WERI-Rb-1 (cell line): ENCODE measurements around the gene PTPRR.

Experiments
- DNase-seq: peaks from one replicate; pipeline ENCODE4 v3.0.0-alpha.2; 2020
- H3K27ac ChIP-seq: fragments of 250-450 bp; sonication (Bioruptor Pico); 2 replicates; pipeline ENCODE4 v1.5.1; 2020; ENCODE audit warnings: mild to moderate bottlenecking, moderate library complexity
- H3K27me3 ChIP-seq: fragments of 250-450 bp; sonication (Bioruptor Pico); 2 replicates; pipeline ENCODE4 v1.5.1; 2021; ENCODE audit warnings: mild to moderate bottlenecking, low read depth, moderate library complexity; ENCODE audit not compliant: insufficient read depth, severe bottlenecking
- H3K36me3 ChIP-seq: fragments of 250-450 bp; sonication (Bioruptor Pico); 2 replicates; pipeline ENCODE4 v1.5.1; 2020; ENCODE audit warnings: mild to moderate bottlenecking, moderate library complexity
- H3K4me3 ChIP-seq: 2 replicates; pipeline ENCODE4 v1.5.1; 2011; ENCODE audit warnings: low read depth, mild to moderate bottlenecking, control low read depth, low read length
- H3K9me3 ChIP-seq: fragments of 250-450 bp; sonication (Bioruptor Pico); 2 replicates; pipeline ENCODE4 v1.5.1; 2021; ENCODE audit warnings: mild to moderate bottlenecking, moderate library complexity; ENCODE audit not compliant: severe bottlenecking
- CTCF ChIP-seq: IDR thresholded peaks from 2 replicates; pipeline ENCODE4 v1.5.1; 2011; ENCODE audit warnings: low read depth, mild to moderate bottlenecking, control low read depth, inconsistent platforms, low read length

Gene PTPRR

GRCh38 chr12:70640901-70641300 is 279.6 kb downstream of the PTPRR start:
- TF ChIP-seq CTCF, result no peak
- Histone ChIP-seq H3K9me3 (no peaks in the 10 kb centered on the region), H3K27me3 (no peaks in the 10 kb centered on the region), H3K36me3 (no peaks in the 10 kb centered on the region), H3K27ac (no peak overlapping the region), H3K4me3 (no peak overlapping the region)
- no peak for DNase-seq

GRCh38 chr12:70639535-70639934 is 281.0 kb downstream of the PTPRR start:
- no peaks in the 10 kb centered on the region for H3K27me3 ChIP-seq

GRCh38 chr12:70638639-70639360 is 281.7 kb downstream of the PTPRR start:
- H3K4me3 ChIP-seq, result no peak overlapping the region
- no peak for DNase-seq
- H3K27ac ChIP-seq, result no peak overlapping the region
- H3K9me3 ChIP-seq, result no peaks in the 10 kb centered on the region
- H3K27me3 ChIP-seq, result no peaks in the 10 kb centered on the region
- no peaks in the 10 kb centered on the region for H3K36me3 ChIP-seq
- no peak for TF ChIP-seq CTCF

More at GRCh38 chr12:70639535-70639934, 281.0 kb downstream of the PTPRR start:
- Histone ChIP-seq H3K4me3 (no peak overlapping the region), H3K36me3 (no peaks in the 10 kb centered on the region), H3K27ac (no peak overlapping the region), H3K9me3 (no peaks in the 10 kb centered on the region)
- no peak for DNase-seq
- no peak for TF ChIP-seq CTCF

GRCh38 chr12:70637303-70638085 is 283.0 kb downstream of the PTPRR start, which contains the start of gene PTPRB:
Gene PTPRB, minus strand, starts transcription at chr12:70637429. Its CDS starts 34 bp downstream, at chr12:70637395.
- Histone ChIP-seq H3K4me3 (no peak within 1 kb of the TSS), H3K27ac (no peak within 1 kb of the TSS), H3K9me3 (no peaks in the 10 kb centered on the region), H3K36me3 (no peaks in the 10 kb centered on the region), H3K27me3 (no peaks in the 10 kb centered on the region)
- TF ChIP-seq CTCF, result no peak
- DNase-seq, result no peak

GRCh38 chr12:70635755-70636154 is 284.8 kb downstream of the PTPRR start:
- no peak for DNase-seq
- Histone ChIP-seq H3K36me3 (no peaks in the 10 kb centered on the region), H3K4me3 (no peak overlapping the region), H3K27ac (no peak overlapping the region), H3K27me3 (no peaks in the 10 kb centered on the region), H3K9me3 (no peaks in the 10 kb centered on the region)
- no peak for TF ChIP-seq CTCF
